Measurements from ENCODE around the gene SGMS1.

Gene SGMS1

DNA sequence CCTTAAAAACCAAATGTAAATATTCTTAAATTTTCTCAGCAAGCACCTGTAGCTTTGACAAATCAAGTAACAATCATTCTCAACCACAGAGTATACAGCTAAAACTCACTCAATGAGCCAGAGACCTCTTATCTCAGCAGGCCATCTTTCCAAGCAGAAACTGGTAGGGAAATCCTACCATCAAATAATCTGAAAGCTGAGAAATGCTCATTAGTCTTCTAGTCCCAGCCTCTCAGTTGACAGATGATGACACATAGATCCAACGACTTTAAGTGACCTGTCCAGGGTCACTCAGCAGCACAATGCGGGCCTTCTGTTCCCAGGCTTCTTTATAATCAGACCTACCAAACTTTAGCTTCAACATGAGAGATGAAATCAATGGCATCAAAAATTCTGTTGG is 184.6 kb downstream of the SGMS1 start:
- no peak overlapping the region for H3K4me3 ChIP-seq (ENCODE audit: low read depth, low read length)
- TF ChIP-seq, protein P1, sequence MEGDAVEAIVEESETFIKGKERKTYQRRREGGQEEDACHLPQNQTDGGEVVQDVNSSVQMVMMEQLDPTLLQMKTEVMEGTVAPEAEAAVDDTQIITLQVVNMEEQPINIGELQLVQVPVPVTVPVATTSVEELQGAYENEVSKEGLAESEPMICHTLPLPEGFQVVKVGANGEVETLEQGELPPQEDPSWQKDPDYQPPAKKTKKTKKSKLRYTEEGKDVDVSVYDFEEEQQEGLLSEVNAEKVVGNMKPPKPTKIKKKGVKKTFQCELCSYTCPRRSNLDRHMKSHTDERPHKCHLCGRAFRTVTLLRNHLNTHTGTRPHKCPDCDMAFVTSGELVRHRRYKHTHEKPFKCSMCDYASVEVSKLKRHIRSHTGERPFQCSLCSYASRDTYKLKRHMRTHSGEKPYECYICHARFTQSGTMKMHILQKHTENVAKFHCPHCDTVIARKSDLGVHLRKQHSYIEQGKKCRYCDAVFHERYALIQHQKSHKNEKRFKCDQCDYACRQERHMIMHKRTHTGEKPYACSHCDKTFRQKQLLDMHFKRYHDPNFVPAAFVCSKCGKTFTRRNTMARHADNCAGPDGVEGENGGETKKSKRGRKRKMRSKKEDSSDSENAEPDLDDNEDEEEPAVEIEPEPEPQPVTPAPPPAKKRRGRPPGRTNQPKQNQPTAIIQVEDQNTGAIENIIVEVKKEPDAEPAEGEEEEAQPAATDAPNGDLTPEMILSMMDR (IDR thresholded peaks at IDR 0.05; ENCODE audit: low read depth, low read length) = no peak

DNA sequence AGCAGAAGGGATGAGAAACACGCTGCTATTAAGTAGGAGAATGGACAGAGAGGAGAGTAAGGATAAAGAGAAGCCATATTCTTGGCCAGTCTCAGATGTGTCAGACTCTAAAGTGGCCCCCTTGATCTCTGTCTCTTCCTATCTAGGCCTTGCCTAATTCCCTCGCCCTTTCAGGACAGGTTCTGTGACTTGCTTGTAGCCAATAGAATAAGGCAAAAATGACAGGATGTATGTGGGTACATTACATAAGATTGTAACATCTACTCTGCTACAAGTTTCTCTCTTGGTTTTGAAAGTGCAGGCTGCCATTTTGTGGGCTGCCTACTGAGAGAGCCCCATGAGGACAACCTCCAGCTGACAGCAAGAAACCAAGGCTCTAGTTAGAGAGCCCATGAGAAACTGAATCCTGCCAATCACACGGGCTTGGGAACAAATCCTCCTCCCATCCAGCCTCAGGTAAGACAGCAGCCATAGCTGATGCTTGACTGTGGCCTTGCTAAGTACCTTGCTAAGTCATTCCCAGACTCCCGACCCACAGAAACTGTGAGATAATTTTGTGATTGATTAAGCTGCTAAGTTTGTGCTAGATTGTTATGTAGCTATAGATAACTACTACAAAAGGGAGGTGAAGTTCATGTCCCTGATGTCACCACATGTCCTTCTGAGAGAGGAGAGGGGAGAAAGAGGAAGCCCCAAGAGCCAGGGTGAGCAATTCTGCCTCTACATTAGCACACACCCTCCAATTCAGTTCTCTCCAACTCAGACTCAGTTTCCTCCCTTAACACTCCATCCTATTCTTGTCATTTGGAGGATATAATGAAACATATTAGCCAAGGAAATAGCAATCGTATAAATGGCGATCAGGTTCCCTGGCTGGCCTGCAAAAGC is 185.5 kb downstream of the SGMS1 start:
- TF ChIP-seq, protein P1 (IDR thresholded peaks at IDR 0.05; ENCODE audit: low read depth, low read length) = no peak
- no peak overlapping the region for H3K4me3 ChIP-seq (ENCODE audit: low read depth, low read length)

DNA sequence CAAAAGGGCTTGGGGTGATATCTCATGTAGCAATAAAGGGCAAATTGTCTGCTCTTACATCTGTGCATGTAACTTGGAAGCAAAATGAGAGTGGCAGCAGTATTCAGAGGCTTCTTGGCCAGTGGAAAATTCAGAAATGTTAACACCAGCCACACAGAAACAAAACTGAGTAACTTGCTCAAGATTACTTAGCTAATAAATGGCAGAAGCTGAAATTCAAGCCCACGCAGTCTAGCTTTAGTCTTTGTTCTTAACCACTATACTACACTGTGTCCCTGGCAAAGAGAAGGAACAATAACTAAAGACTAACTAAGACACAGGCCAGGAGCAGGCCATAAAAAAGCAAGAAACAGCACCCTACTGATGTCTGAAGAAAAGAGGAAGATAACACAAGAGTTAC is 186.5 kb downstream of the SGMS1 start:
- H3K4me3 ChIP-seq (ENCODE audit: low read depth, low read length) = no peak overlapping the region
- TF ChIP-seq, protein P1 (IDR thresholded peaks at IDR 0.05; ENCODE audit: low read depth, low read length) = no peak

DNA sequence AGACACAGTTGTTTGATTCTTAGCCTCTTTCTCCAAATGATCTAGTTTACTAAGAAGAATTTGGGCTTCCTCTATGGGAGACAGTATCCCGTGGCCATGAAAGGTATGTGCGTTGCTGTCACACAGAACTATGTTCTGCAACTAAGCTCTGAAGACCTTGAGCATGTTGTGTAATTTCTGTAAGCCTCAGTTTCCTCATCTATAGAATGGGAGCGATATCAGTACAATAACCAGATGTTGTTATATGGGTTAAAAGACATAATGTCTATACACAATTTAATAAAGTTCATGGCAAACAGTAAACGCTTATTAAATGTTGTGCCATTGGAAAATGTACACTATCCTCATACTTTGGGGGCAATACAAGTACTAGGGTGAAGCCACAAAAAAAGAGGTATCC is 187.0 kb downstream of the SGMS1 start:
- TF ChIP-seq, protein P1 (IDR thresholded peaks at IDR 0.05; ENCODE audit: low read depth, low read length) = no peak

DNA sequence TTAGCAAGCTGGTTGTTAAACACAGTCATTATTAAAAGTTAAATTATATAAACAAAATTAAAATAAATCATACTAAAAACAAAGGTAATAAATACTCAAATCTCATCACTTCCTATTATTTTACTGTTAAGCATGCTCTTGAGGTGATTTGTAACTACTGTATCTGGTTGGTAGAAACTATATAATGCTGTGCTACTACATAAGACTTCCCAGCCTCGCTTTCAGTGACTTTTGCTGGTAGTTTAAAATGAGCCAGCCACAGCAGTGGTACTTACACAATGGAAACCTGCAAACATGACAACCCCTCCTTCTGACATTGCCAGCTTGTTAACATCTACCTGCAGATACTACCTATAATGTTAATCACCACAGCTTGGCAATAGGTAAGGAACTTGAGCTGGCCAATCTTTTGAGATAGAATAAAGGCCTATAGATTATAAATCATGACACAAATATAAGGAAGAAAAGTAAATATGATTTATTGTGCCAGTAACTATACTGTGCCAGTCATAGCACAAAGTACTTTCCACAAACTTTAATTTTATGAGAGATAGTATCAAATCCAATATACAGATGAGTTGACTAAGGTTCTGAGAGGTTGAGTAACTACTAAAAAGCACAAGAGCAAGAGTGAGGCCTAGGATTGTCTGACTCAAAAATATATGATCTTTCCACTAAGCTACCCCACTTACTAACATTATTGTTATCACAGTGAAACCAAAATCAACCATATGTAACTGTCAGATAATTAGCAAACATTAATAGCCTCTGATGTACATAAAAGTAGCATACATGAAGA is 191.3 kb downstream of the SGMS1 start:
- no peak overlapping the region for H3K4me3 ChIP-seq (ENCODE audit: low read depth, low read length)
- TF ChIP-seq, protein P1 (IDR thresholded peaks at IDR 0.05; ENCODE audit: low read depth, low read length) = no peak

More for the DNA sequence above, 187.0 kb downstream of the SGMS1 start:
- no peak overlapping the region for H3K4me3 ChIP-seq (ENCODE audit: low read depth, low read length)

DNA sequence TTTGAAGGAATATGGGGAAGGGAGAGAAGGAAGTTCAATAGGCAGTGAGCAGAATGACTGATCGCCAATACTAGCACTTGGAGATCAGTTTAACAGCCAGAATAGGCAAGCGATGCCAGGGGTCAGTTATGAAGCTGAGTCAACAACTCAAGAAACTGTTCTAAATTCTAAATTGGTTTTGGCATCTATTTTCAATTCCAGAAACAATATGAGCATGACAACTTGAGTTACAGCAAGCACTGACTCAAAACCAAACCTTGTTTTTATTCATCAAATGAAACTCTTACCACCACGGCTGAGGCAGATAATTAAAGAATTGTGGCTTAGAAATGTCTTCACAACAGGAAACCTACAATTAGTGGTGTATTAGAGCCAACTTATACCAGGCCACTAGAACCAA is 192.0 kb downstream of the SGMS1 start:
- H3K4me3 ChIP-seq (ENCODE audit: low read depth, low read length) = no peak overlapping the region
- TF ChIP-seq, protein P1 (IDR thresholded peaks at IDR 0.05; ENCODE audit: low read depth, low read length) = no peak

DNA sequence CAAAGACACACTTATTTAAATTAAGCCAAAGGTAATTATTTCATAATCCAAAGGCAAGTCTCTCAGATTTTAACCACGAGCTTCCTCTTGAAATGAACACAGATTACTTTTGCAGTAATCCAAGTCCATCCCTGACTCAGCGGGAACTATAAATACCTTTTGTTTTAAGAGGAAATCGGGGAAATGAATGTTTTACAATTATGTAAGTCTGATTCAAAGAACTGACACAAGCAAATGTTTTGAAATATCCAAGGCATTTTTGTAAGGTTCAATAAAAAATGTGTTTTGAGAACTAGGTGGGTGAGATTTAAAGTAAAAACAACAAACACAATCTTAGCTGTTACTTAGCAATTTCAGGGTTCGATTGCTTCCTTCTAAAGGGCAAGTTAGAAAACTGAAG is 192.6 kb downstream of the SGMS1 start:
- no peak overlapping the region for H3K4me3 ChIP-seq (ENCODE audit: low read depth, low read length)
- TF ChIP-seq, protein P1 (IDR thresholded peaks at IDR 0.05; ENCODE audit: low read depth, low read length) = no peak
